ENCODE measurements around the gene CCR1. TPM values are rescaled to one million over a fixed set of nuclear protein-coding genes. Genes with fewer than 3 reads are reported as not detected.

CCR1 gene
- total RNA-seq, 1 experiment from 2014 or later: 0.28 TPM

DNA sequence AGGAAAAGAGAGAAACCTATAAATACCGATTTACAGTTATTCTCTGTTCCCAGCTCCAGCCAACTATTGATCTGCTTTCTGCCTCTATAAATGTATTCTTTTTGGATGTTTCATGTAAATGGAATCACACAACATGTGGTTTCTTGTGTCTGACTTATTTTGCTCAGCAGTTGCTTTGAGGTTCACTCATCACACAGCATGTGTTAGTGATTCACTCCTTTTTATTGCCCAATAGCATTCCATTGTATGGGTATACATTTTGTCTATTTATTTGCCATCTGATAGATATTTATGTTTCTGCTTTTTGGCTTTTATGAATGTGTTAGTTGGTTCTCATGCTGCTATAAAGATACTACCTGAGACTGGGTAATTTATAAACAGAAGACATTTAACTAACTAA, 23.6 kb downstream of the CCR1 start:
- peaks cover 5% of the 10 kb centered on the region; the same call in 1 of the 2 replicates for H3K9me3 ChIP-seq (ENCODE audit: insufficient read depth, low read depth)
- H3F3A ChIP-seq (ENCODE audit: insufficient read depth, low read depth): no peaks in the 10 kb centered on the region; the same call in 1 of the 2 replicates
- POLR2A ChIA-PET (ENCODE audit: unreplicated experiment): no interaction called here
- no peaks in the 10 kb centered on the region for H4K20me1 ChIP-seq (ENCODE audit: insufficient read depth)
- peaks cover 5% of the 10 kb centered on the region; the same call in 1 of the 2 replicates for H3K4me1 ChIP-seq (replicated peaks; ENCODE audit: insufficient read depth)
- BruUV-seq (replicated peaks): no TSS peak
- no peaks in the 10 kb centered on the region for H3K27me3 ChIP-seq (ENCODE audit: insufficient read depth, low read depth)
- no peak overlapping the region for H3K4me3 ChIP-seq
- no peak overlapping the region for H3K27ac ChIP-seq
- H3K36me3 ChIP-seq (ENCODE audit: low read depth): peaks cover 12% of the 10 kb centered on the region
- H2AFZ ChIP-seq: no peak overlapping the region
- TF ChIP-seq, protein P1, sequence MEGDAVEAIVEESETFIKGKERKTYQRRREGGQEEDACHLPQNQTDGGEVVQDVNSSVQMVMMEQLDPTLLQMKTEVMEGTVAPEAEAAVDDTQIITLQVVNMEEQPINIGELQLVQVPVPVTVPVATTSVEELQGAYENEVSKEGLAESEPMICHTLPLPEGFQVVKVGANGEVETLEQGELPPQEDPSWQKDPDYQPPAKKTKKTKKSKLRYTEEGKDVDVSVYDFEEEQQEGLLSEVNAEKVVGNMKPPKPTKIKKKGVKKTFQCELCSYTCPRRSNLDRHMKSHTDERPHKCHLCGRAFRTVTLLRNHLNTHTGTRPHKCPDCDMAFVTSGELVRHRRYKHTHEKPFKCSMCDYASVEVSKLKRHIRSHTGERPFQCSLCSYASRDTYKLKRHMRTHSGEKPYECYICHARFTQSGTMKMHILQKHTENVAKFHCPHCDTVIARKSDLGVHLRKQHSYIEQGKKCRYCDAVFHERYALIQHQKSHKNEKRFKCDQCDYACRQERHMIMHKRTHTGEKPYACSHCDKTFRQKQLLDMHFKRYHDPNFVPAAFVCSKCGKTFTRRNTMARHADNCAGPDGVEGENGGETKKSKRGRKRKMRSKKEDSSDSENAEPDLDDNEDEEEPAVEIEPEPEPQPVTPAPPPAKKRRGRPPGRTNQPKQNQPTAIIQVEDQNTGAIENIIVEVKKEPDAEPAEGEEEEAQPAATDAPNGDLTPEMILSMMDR (conservative IDR thresholded peaks at IDR 0.05): no peak
- TF ChIP-seq EZH2 (IDR thresholded peaks at IDR 0.05; ENCODE audit: low read depth): no peak
- no peaks in the 10 kb centered on the region for H3K9me2 ChIP-seq (ENCODE audit: insufficient read depth)
- H3K4me2 ChIP-seq: no peak overlapping the region
- intact Hi-C loops (cut with micrococcal nuclease; ENCODE audit: unreplicated experiment): no loop called here
- CTCF ChIA-PET: no interaction called here
- peak in 1 of 2 experiments; percentile 59 for DNase-seq
- H3K79me2 ChIP-seq (ENCODE audit: low read depth): 0 out of 2 replicates have a peak, but pooled peaks cover 4% of the 10 kb centered on the region

DNA sequence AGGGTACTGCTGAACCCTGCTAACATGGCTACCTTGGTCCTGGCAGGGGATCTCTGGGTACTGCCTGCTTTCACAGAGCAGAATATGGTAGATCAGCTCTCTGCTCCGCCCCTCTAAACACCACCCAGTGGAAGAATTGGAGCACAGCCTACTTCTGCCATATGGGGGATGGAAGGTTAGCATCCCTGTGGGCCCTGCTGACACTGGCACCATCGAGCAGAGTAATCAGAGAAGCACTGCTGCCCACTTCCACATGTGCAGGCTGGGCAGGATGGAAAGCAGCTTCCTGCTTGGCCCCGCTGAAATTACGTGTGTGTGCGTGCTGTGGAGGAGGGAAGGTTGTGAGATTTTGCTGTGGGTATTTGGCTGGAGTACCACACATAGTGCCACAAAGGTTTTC, 24.8 kb downstream of the CCR1 start:
- H2AFZ ChIP-seq: no peak overlapping the region
- intact Hi-C loops (cut with micrococcal nuclease; ENCODE audit: unreplicated experiment): no loop called here
- BruUV-seq (replicated peaks): no TSS peak
- 0 out of 2 replicates have a peak, but pooled peaks cover 4% of the 10 kb centered on the region for H3K79me2 ChIP-seq (ENCODE audit: low read depth)
- no peak for TF ChIP-seq EZH2 (IDR thresholded peaks at IDR 0.05; ENCODE audit: low read depth)
- TF ChIP-seq, protein P1 (conservative IDR thresholded peaks at IDR 0.05): no peak
- ChIA-PET CTCF (no interaction called here), POLR2A (ENCODE audit: unreplicated experiment) (no interaction called here)
- DNase-seq: no peak
- H4K20me1 ChIP-seq (ENCODE audit: insufficient read depth): no peaks in the 10 kb centered on the region
- H3K9me2 ChIP-seq (ENCODE audit: insufficient read depth): no peaks in the 10 kb centered on the region
- no peak overlapping the region for H3K27ac ChIP-seq
- no peaks in the 10 kb centered on the region for H3K27me3 ChIP-seq (ENCODE audit: insufficient read depth, low read depth)
- H3K36me3 ChIP-seq (ENCODE audit: low read depth): peaks cover 12% of the 10 kb centered on the region; the same call in 1 of the 2 replicates
- H3K4me2 ChIP-seq: no peak overlapping the region
- H3K4me1 ChIP-seq (replicated peaks; ENCODE audit: insufficient read depth): peaks cover 5% of the 10 kb centered on the region; the same call in 1 of the 2 replicates
- H3K9me3 ChIP-seq (ENCODE audit: insufficient read depth, low read depth): peaks cover 5% of the 10 kb centered on the region; the same call in 1 of the 2 replicates
- H3F3A ChIP-seq (ENCODE audit: insufficient read depth, low read depth): no peaks in the 10 kb centered on the region; the same call in 1 of the 2 replicates
- no peak overlapping the region for H3K4me3 ChIP-seq

DNA sequence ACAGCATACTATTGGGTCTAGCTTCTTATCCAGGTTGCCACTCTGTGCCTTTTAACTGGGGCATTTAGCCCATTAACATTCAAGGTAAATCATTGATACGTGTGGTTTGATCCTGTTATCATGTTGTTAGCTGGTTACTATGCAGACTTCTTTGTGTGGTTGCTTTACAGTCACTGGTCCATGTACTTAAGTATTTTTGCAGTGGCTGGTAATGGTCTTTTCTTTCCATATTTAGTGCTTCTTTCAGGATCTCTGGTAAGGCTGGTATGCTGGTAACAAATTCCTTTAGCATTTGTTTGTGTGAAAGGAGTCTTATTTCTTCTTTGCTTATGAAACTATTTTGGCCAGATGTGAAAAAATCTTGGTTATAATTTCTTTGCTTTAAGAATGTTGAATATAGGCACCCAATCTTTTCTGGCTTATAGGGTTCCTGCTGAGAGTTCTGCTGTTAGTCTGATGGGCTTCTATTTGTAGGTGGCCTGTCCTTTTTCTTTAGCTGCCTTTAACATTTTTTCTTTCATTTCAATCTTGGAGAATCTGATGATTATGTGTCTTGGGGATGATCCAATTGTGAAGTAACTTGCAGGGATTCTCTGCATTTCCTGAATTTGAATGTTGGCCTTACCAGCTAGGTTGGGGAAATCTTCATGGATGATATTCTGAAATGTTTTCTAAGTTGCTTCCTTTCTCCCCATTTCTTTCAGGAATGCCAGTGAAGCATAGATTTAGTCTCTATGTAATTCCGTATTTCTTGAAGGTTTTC, 39.3 kb downstream of the CCR1 start:
- Histone ChIP-seq H3K9me3 (ENCODE audit: insufficient read depth, low read depth) (peaks cover 13% of the 10 kb centered on the region; the same call in 1 of the 2 replicates), H3K27ac (no peak overlapping the region), H3K4me3 (no peak overlapping the region), H3K79me2 (ENCODE audit: low read depth) (peaks cover 71% of the 10 kb centered on the region), H3K9me2 (ENCODE audit: insufficient read depth) (no peaks in the 10 kb centered on the region), H3K4me2 (no peak overlapping the region), H3K36me3 (ENCODE audit: low read depth) (peaks cover 9% of the 10 kb centered on the region), H3K4me1 (replicated peaks; ENCODE audit: insufficient read depth) (peaks cover 12% of the 10 kb centered on the region; the same call in 1 of the 2 replicates), H3K27me3 (ENCODE audit: insufficient read depth, low read depth) (no peaks in the 10 kb centered on the region), H3F3A (ENCODE audit: insufficient read depth, low read depth) (peaks cover 14% of the 10 kb centered on the region), H4K20me1 (ENCODE audit: insufficient read depth) (no peaks in the 10 kb centered on the region), H2AFZ (no peak overlapping the region)
- no peak for TF ChIP-seq EZH2 (IDR thresholded peaks at IDR 0.05; ENCODE audit: low read depth)
- TF ChIP-seq, protein P1 (conservative IDR thresholded peaks at IDR 0.05): no peak
- no TSS peak for BruUV-seq (replicated peaks)
- intact Hi-C loops (cut with micrococcal nuclease; ENCODE audit: unreplicated experiment): no loop called here
- CTCF ChIA-PET: no interaction called here
- POLR2A ChIA-PET (ENCODE audit: unreplicated experiment): no interaction called here
- no peak for DNase-seq
